Calu3 (cell line): Measurements from ENCODE around the gene HHAT. TPM values are rescaled to one million over a fixed set of nuclear protein-coding genes. Genes with fewer than 3 reads are reported as not detected.

ENCODE experiments used
- BruUV-seq: library from RNA; stranded (reverse); fragments of 400-500 nt; replicated peaks from 2 replicates; lab custom pipeline; 2021; lab: Mats Ljungman, UMichigan
- CTCF ChIA-PET: fragments of 300-600 bp; sonication (Branson Sonifier 250); formaldehyde crosslinking; loops from one replicate; lab custom pipeline; 2022; ENCODE audit warnings: antibody characterized with exemption; lab: Charles Lee
- DNase-seq: peaks from one replicate; pipeline ENCODE4 v3.0.0; 2022
- H3K27ac Mint-ChIP-seq: one replicate; pipeline ENCODE4 v1.8.0; 2022; ENCODE audit warnings: mixed read lengths; ENCODE audit not compliant: unreplicated experiment
- H3K27me3 Mint-ChIP-seq: one replicate; pipeline ENCODE4 v1.8.0; 2022; ENCODE audit warnings: mixed read lengths; ENCODE audit not compliant: unreplicated experiment
- H3K36me3 Mint-ChIP-seq: one replicate; pipeline ENCODE4 v1.8.0; 2022; ENCODE audit warnings: mild to moderate bottlenecking, moderate library complexity, mixed read lengths; ENCODE audit not compliant: insufficient read depth, unreplicated experiment
- H3K4me1 Mint-ChIP-seq: one replicate; pipeline ENCODE4 v1.8.0; 2022; ENCODE audit warnings: mild to moderate bottlenecking, low read depth, mixed read lengths; ENCODE audit not compliant: unreplicated experiment
- H3K4me3 Mint-ChIP-seq: one replicate; pipeline ENCODE4 v1.8.0; 2022; ENCODE audit warnings: mild to moderate bottlenecking, low read depth, moderate library complexity, mixed read lengths; ENCODE audit not compliant: unreplicated experiment
- H3K9me3 Mint-ChIP-seq: one replicate; pipeline ENCODE4 v1.8.0; 2022; ENCODE audit warnings: low read depth, mixed read lengths; ENCODE audit not compliant: unreplicated experiment
- CTCF ChIP-seq: fragments of 200-600 bp; IDR thresholded peaks from one replicate; pipeline ENCODE4 v1.8.0; 2022; ENCODE audit warnings: antibody characterized with exemption; ENCODE audit not compliant: unreplicated experiment
- intact Hi-C: fragments of 100-400 bp; cut with micrococcal nuclease; formaldehyde crosslinking; loops from one replicate; pipeline ENCODE4 v1.10.0; 2022; ENCODE audit not compliant: unreplicated experiment
- total RNA-seq: library from RNA; stranded (reverse); gene quantifications from 2 replicates; pipeline ENCODE4 v1.2.3, GENCODE V29; 2022

The HHAT gene
- total RNA-seq, 1 experiment from 2014 or later = 5.8 TPM

DNA sequence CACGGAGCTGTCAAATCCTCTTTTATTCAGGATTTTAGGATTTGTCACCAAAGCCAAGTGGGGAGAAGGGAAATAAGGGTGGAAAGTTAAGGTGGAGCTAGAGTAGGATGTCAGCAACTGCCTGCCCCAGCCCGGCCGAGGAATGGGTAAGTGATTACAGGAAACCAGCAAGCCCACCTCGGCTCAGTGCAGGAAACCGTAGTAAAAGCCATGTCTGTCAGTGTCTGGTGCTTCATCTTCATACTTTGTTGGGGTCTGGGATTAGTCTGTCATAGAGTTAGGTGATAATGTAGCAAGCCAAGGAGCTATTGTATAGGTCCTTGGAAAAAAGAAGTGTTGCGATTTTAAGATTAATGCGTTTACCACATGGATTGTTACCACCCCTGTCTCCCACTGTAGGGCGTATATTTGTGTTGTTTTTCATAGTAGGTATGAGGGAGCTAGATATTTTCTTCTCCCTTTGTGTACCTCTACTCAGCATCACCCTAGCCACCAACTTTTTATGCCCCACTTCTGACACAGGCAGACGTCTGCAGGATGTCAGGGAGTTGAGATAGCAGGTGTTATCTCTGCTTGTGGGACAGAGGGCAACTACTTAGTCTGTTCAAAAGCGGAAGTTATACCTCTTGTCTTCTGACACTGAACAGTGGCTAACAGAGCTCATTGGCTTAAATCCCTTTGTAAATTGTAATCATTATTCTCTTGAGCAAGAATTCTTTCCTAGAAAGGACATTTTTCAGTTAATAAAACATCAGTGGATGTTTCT, 253.7 kb downstream of the HHAT start:
- H3K9me3 Mint-ChIP-seq = no peaks in the 10 kb centered on the region
- no TSS peak for BruUV-seq
- H3K4me1 Mint-ChIP-seq = no peaks in the 10 kb centered on the region
- no peak for DNase-seq
- CTCF ChIA-PET = interaction anchor here (0.7 to 1.4 kb wide), 2 partner anchors 116 to 134 kb away, joined by 3 to 4 read pairs; no protein-coding TSS in a partner anchor
- no peaks in the 10 kb centered on the region for H3K27me3 Mint-ChIP-seq
- H3K27ac Mint-ChIP-seq = no peak overlapping the region
- no peaks in the 10 kb centered on the region for H3K36me3 Mint-ChIP-seq
- no peak for TF ChIP-seq CTCF
- no peak overlapping the region for H3K4me3 Mint-ChIP-seq
- intact Hi-C loops = no loop called here

GRCh38 chr1:210584439-210585113, 255.9 kb downstream of the HHAT start:
- Mint-ChIP-seq H3K4me1 (no peaks in the 10 kb centered on the region), H3K27ac (no peak overlapping the region), H3K36me3 (no peaks in the 10 kb centered on the region), H3K27me3 (no peaks in the 10 kb centered on the region), H3K4me3 (no peak overlapping the region), H3K9me3 (no peaks in the 10 kb centered on the region)
- TF ChIP-seq CTCF = peak; percentile 70
- no TSS peak for BruUV-seq
- DNase-seq = peak; percentile 92
- intact Hi-C loops = loop anchor here (1.0 to 2.0 kb wide), 3 partner anchors 136 to 551 kb away; no protein-coding TSS in a partner anchor
- CTCF ChIA-PET = interaction anchor here (1.1 to 2.5 kb wide), 3 partner anchors 224 to 551 kb away, joined by 5 to 23 read pairs (median 8); partner anchors contain the start of gene KCNH1

DNA sequence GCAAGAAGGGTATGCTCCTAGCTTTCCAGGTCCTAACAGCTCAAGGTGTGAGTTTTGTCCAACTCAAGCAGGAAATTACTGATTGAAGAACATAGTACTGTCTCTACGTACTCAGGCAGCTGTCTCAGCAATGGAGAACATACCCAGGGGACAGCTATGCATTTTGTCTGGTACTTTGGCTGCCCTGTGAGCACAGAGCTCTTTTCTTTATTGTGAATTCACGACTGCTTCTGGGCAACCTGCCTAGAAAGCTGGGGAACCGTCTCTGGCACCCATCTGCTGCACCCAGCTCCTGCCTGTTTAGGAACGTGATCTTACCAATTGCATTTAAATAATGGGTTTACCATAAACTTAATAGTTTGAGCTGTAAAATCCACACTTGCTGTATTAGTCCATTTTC, 258.1 kb downstream of the HHAT start:
- intact Hi-C loops = no loop called here
- Mint-ChIP-seq H3K4me1 (no peaks in the 10 kb centered on the region), H3K36me3 (no peaks in the 10 kb centered on the region), H3K9me3 (peaks cover 3% of the 10 kb centered on the region), H3K27ac (no peak overlapping the region), H3K4me3 (no peak overlapping the region), H3K27me3 (no peaks in the 10 kb centered on the region)
- CTCF ChIA-PET = interaction anchor here (0.6 to 0.9 kb wide), 2 partner anchors 430 to 549 kb away, joined by 4 read pairs; no protein-coding TSS in a partner anchor
- no peak for DNase-seq
- no peak for TF ChIP-seq CTCF
- BruUV-seq = no TSS peak

- no peaks in the 10 kb centered on the region for H3K4me1 Mint-ChIP-seq
- CTCF ChIA-PET = no interaction called here
- intact Hi-C loops = no loop called here
- no peaks in the 10 kb centered on the region for H3K27me3 Mint-ChIP-seq
- no TSS peak for BruUV-seq
- H3K36me3 Mint-ChIP-seq = no peaks in the 10 kb centered on the region
- TF ChIP-seq CTCF = no peak
- no peak for DNase-seq
- H3K9me3 Mint-ChIP-seq = peaks cover 3% of the 10 kb centered on the region
- no peak overlapping the region for H3K4me3 Mint-ChIP-seq
- no peak overlapping the region for H3K27ac Mint-ChIP-seq
Observed at GRCh38 chr1:210587566-210587965, 258.9 kb downstream of the HHAT start.
